AG08395 (cell line): ENCODE data around the gene RPSA.
A peak's percentile ranks its signal among the peaks of the same experiment; 100 is the strongest.
"Not testable (repeated sequence)": the region's sequence is repeated elsewhere in the genome, so short reads cannot be mapped to it uniquely, and the experiment has no call there.

Experiments
- DNase-seq: peaks from one replicate; pipeline ENCODE4 v3.0.0; 2012; ENCODE audit warnings: mixed read lengths, low spot score

Gene RPSA

DNA sequence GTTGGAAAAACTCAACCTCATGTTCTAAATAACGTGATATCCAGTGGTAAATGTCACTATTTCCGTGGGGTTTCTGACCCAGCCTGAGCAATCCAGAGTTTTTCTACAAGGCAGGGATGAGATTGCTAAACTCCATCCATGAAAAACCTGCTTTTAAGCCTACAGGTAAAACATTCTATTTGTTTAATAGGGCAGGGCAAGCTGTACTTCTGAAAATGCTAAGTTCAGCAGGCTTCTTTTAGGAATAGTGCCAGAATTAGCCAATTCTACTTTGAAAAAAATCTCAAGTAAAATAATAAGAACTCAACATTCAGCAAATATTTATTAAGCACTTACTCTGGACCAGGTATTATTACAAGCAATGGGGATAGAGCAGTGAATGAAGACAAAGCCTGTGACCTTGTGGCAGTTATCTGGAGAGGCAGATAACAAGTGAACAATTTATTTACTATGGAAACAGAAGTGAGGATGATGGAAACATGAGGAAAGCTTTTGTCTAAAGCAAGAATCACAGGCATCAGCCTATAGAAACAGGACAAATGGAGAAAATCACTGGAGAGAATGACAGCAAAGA is 13.3 kb downstream of the RPSA start:
- no peak for DNase-seq

DNA sequence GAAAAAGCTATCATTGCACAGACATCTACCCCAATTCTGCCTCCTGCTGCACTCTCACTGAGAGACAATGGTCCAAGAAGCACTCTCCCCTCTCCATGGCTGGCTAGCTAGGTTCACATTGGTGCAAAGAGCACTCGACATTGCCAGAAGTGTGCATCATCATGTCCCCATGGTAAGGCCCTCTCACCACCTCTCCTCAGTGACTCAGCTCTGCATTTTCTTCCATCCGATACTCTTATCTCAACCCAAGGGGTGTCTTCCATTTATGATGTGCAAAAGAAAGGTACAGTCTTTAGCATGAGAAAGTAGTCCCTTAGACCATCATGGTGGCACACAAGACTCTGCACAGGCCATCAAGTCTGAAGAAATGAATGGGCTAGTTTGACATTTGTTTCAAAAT is 14.0 kb downstream of the RPSA start:
- no peak for DNase-seq

- DNase-seq: no peak
Measured at GRCh38 chr3:39423436-39423970, 17.0 kb downstream of the RPSA start.

GRCh38 chr3:39426312-39426711 is 19.8 kb downstream of the RPSA start:
- no peak for DNase-seq

- DNase-seq: no peak
Measured at GRCh38 chr3:39427506-39427905, 21.0 kb downstream of the RPSA start.

DNA sequence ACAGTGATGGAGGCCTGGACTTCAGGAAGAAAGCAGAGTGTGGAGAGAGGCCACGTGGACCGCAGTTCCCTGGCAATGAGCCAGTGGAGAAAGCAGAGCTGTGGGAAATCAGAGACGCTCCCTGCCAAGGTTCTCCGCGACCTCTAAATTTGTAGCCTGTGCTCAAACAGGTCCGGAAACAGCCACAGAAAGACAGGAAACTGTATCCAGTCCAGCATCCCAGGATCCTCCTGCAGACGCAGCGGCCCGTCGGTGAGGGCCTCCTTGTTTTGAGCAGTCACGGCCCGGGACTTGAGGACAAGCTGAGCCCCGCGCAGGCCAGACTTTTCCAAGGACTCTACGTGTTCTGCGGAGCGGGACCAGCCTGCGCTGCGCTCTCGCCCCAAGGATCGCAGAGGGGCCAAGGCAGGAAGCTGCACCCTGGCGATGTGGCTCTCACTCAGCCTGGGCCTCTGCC is 22.3 kb downstream of the RPSA start:
- no peak for DNase-seq

DNA sequence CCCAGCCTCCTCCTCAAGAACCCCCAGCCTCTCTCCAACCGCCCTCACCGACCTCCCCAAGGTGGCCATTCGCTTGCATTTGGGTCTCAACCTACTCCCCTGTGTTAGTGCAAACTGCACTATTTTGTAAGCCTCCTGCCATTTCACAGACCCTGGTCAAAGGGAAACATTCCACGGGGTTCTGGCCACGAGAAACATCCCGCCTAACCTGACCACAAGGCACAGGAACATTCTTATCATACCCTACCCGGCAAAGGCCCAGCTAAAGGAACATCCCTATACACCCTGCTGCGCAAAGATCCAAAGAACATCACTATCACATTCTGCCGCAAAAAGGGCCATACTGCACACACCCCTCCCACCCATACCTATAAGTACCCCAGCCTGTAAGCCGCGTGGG is 22.9 kb downstream of the RPSA start:
- DNase-seq: no peak

GRCh38 chr3:39432342-39432741 is 25.8 kb downstream of the RPSA start:
- no peak for DNase-seq

DNA sequence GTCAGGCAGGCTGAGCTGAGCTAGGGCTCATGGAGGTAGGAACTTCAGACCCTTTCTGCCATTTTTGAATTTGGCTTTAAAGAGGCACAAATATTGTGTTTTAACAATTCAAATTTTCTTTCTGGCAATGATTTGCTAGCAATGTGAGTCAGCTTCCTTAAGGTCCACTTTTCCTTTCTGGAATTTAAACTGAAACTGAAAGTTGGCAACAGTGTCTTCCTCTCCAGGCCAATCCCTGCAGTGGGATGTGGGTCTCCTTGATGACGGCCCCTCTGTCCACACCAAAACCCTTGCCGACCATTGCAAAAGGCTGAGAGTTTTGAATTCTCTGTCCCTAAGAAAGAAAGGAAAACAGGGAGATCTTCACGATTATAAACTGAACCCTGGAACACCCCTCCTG is 27.1 kb downstream of the RPSA start:
- peak; percentile 53 for DNase-seq

DNA sequence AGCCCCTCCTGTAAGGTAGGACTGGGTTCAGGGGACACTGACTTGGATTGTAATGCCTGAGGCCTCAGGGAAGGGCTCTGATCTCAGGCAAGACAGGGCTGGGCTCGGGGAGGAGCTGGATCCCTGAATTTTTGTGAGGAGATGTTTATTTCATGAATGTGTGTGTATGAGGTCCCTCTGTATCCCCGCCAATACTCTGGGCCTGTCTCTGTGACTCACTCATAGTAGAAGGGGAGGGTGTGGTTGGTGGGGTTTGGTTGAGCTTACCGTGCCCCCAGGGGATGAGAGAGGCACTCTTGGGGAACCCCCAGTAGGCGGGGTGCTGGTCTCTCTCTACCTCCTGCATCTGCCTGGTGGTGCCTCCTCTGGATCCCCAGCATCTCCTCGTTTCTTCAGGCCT is 28.1 kb downstream of the RPSA start:
- peak; percentile 41 for DNase-seq

DNA sequence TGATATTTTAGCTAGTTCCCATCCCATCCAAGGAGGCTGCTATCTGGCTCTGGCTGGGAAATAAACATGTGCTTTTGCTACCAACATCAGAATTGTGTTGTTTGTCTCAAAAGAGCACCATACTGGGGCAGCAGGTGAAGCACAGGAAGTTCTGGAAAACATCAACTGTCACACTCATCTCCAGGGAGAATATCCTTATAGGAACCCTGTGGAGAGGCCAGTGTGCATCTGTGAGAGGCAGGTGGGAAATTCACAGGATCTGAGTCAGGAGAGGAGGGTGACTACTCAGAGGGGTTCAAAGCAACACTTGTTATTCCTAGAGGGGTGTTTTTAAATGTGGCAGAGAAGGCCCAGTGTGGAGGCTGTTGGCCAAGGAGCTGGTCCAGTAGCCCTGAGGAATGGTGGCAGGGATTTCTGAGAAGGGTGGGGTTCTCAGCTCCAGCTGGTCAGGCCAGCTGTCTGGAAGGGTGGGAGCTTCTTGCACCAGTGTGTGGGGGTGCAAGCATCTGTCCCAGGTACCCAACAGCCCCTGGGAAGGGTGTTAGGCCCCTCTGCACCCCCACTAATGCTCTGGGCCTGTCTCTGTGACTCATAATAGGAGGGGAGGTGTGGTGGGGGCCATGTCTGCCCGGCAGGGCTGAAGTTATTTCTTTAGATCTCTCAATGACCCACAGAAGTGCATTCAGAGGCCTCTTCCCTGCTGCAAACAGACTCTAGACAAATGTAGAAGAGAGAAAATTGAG is 28.7 kb downstream of the RPSA start:
- no peak for DNase-seq

DNA sequence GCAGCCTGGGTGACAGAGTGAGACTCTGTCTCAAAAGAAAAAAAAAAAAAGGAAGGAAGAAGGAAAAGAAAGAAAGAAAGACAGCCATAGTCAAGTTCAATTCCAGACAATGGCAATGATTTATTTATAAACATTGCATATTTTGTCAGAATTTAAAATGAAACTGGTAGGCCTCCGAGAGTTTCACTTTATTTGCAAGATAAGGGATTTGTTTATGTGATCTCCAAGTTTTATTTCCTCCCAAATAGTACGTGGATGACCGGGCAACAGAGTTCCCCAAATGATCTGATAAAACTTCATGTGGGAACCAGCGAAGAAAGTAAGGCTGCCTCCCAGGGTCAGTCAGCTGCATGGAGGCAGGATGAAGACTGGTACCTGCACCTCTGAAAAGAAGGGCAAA is 32.4 kb downstream of the RPSA start:
- DNase-seq: no peak

- DNase-seq: no peak
Measured at GRCh38 chr3:39440316-39440715, 33.8 kb downstream of the RPSA start.

GRCh38 chr3:39443530-39443929 is 37.0 kb downstream of the RPSA start:
- no peak for DNase-seq

- no peak for DNase-seq
Measured at GRCh38 chr3:39445927-39446326, 39.4 kb downstream of the RPSA start.

GRCh38 chr3:39446444-39446843 is 39.9 kb downstream of the RPSA start:
- no peak for DNase-seq

GRCh38 chr3:39447637-39448483 is 41.3 kb downstream of the RPSA start:
- DNase-seq: peak; percentile 88

GRCh38 chr3:39448506-39449233 is 42.1 kb downstream of the RPSA start:
- DNase-seq: no peak

- no peak for DNase-seq
Measured at GRCh38 chr3:39449796-39450195, 43.3 kb downstream of the RPSA start.

DNA sequence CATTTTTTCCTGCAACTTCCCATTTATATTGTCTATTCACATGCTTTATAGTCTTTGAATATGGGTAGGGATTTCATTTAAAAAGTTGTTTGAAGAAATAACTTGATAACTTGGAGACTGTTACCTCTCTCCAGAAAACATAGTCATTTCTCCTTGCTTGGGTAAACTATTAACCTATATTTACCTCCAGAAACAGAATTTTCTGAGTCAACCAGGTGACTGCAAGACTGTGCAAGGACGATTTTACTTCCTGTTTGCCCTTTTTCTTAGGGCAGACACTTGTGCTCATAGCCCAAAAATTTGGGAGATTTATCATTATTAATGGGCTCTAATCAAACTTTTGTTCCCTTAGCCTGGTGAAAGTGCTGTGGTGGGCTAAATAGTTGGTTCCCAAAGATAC is 46.6 kb downstream of the RPSA start:
- DNase-seq: no peak

- not testable (repeated sequence) for DNase-seq
Measured at GRCh38 chr3:39453872-39454271, 47.4 kb downstream of the RPSA start.

GRCh38 chr3:39454591-39455217 is 48.2 kb downstream of the RPSA start:
- no peak for DNase-seq
